ENCODE measurements around the gene MYO5A.

GRCh38 chr15:52392008-52392687, 136.5 kb downstream of the MYO5A start:
- TF ChIP-seq CTCF (IDR thresholded peaks at IDR 0.05) (no peak), EZH2 (IDR thresholded peaks at IDR 0.05; ENCODE audit: borderline replicate concordance, insufficient read depth, low read depth, low read length, poor library complexity, severe bottlenecking) (no peak)

All from B cell (primary cell).